Mucosa of stomach (tissue), 1 donor: ENCODE measurements around the gene CRYBB1.
"Not testable (repeated sequence)": the region's sequence is repeated elsewhere in the genome, so short reads cannot be mapped to it uniquely, and the experiment has no call there.

Experiments used
- H3K27me3 ChIP-seq: one replicate; pipeline ENCODE4 v1.7.0; 2013; ENCODE audit warnings: mild to moderate bottlenecking, low read length; ENCODE audit not compliant: control insufficient read depth, insufficient read depth
- H3K36me3 ChIP-seq: one replicate; pipeline ENCODE4 v1.7.0; 2013; ENCODE audit warnings: low read length; ENCODE audit not compliant: control insufficient read depth, insufficient read depth
- H3K4me1 ChIP-seq: one replicate; pipeline ENCODE4 v1.7.0; 2013; ENCODE audit warnings: mild to moderate bottlenecking, low read length; ENCODE audit not compliant: control insufficient read depth, insufficient read depth
- H3K4me3 ChIP-seq: one replicate; pipeline ENCODE4 v1.7.0; 2013; ENCODE audit warnings: low read length
- H3K9ac ChIP-seq: one replicate; pipeline ENCODE4 v1.7.0; 2013; ENCODE audit warnings: mild to moderate bottlenecking, low read length, moderate library complexity
- H3K9me3 ChIP-seq: one replicate; pipeline ENCODE4 v1.7.0; 2013; ENCODE audit warnings: mild to moderate bottlenecking, low read length, moderate library complexity; ENCODE audit not compliant: control insufficient read depth
- donor health status: Pancreatic carcinoma.

The CRYBB1 gene

DNA sequence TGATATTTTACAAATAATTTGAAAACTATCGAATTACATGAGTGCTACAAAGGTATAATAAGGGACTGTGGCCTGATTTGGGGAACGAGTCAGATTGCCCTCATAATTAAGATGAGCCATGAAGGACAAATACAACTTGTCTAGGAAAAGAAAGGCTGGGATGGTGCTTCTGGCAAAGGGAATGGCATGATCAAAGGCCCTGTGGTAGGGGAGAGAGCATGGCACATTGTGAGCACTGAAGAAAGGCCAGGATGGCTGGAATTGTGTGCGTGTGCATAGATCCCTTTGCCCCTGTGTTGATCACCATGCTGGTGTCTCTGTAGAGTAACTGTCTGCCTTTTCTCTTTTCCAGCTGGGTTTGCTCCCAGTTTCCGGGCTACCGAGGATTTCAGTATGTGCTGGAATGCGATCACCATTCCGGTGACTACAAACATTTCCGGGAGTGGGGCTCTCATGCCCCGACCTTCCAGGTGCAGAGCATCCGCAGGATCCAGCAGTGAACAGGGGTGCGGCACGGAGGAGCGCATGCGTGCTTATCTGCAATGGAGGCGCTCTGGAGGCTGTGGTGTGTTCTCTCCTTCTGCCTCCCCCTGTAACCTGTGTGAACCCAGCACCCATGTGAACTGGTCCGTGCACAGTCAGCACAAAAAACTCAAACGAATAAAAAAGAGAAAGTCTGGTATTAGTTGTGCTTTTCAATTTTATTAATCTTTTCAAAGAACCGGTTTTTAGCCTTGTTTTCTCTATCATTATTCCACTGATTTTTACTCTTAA lies 12.3 kb upstream of the CRYBB1 start:
- Histone ChIP-seq H3K27me3 (no peaks in the 10 kb centered on the region), H3K9me3 (no peaks in the 10 kb centered on the region), H3K36me3 (no peaks in the 10 kb centered on the region), H3K9ac (no peak overlapping the region), H3K4me3 (no peak overlapping the region), H3K4me1 (no peaks in the 10 kb centered on the region)

- H3K27me3 ChIP-seq, result peaks cover 4% of the 10 kb centered on the region
- no peaks in the 10 kb centered on the region for H3K9me3 ChIP-seq
- H3K36me3 ChIP-seq, result no peaks in the 10 kb centered on the region
- no peak overlapping the region for H3K4me3 ChIP-seq
- H3K4me1 ChIP-seq, result no peaks in the 10 kb centered on the region
- H3K9ac ChIP-seq, result no peak overlapping the region
Observed at GRCh38 chr22:26624803-26625202, 7.0 kb upstream of the CRYBB1 start.

DNA sequence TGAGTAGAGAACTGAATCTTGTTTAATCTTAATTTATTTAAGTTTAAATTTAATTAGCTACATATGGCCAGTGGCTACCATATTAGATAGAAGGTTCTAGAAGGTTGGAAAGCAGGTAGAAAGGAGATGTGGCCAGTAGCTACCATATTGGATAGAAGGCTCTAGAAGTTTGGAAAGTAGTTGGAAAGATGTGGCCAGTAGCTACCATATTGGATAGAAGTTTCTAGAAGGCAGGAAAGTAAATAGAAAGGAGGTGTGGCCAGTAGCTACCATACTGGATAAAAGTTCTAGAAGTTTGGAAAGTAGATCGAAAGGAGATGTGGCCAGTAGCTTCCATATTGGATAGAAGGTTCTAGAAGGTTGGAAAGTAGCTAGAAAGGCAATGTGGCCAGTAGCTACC lies 6.2 kb upstream of the CRYBB1 start:
- Histone ChIP-seq H3K36me3 (no peaks in the 10 kb centered on the region), H3K4me3 (no peak overlapping the region), H3K27me3 (peaks cover 4% of the 10 kb centered on the region), H3K9ac (no peak overlapping the region), H3K9me3 (no peaks in the 10 kb centered on the region), H3K4me1 (peaks cover 4% of the 10 kb centered on the region)

DNA sequence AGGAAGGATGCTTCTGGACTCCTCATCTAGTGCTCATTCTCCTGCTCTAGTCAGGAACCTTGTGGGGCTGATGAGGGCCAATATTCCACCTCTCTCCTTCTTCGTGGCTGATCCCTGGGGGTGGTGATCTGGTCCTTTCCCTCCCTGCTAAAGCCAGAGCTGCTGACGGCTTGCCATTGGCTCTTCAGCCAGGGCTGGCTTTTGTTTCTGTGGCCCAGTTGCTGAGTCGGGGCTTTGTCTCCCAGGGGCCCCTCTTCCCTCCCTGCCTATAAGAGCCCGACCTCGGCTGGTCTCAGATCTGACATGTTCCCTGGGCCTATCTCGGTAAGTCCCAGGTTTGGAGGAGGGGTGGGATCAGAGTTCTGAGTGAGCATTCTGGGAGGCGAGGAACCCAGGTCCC lies 3.8 kb upstream of the CRYBB1 start, which contains the start of gene CRYBA4:
CRYBA4 (plus strand) TSS at position 301 of the 400 bp plus-strand sequence. CDS start 634 bp downstream, outside the sequence.
- H3K4me1 ChIP-seq, result peaks cover 4% of the 10 kb centered on the region
- H3K27me3 ChIP-seq, result peaks cover 4% of the 10 kb centered on the region
- no peaks in the 10 kb centered on the region for H3K9me3 ChIP-seq
- H3K36me3 ChIP-seq, result no peaks in the 10 kb centered on the region
- H3K9ac ChIP-seq, result no peak within 1 kb of the TSS
- no peak within 1 kb of the TSS for H3K4me3 ChIP-seq

GRCh38 chr22:26620197-26620596 lies 2.4 kb upstream of the CRYBB1 start:
- Histone ChIP-seq H3K4me1 (peaks cover 4% of the 10 kb centered on the region), H3K9me3 (no peaks in the 10 kb centered on the region), H3K36me3 (no peaks in the 10 kb centered on the region), H3K27me3 (peaks cover 4% of the 10 kb centered on the region), H3K9ac (no peak overlapping the region), H3K4me3 (no peak overlapping the region)

DNA sequence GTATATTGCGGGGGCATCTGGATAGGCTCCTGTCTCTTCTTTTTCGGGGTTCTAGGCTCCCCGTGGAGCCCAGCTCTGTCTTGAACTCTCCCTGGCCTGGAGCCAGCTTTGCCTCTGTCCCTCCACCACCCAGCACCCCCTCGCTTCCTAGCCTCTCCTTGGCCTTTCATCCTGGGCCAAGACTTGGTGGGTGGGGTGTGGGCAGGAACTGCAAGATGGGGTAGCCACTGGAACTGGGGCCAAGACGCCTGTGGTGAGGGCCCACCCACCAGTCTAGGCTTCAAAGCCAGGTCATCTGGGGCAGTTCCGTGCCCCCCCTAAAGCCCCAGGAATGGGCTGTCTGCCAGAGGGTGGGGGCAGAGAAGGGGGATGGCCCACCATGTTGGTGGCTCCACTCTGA lies 1.7 kb upstream of the CRYBB1 start:
- Histone ChIP-seq H3K4me1 (peaks cover 4% of the 10 kb centered on the region), H3K36me3 (no peaks in the 10 kb centered on the region), H3K27me3 (peaks cover 4% of the 10 kb centered on the region), H3K9ac (no peak overlapping the region), H3K9me3 (no peaks in the 10 kb centered on the region), H3K4me3 (no peak overlapping the region)

DNA sequence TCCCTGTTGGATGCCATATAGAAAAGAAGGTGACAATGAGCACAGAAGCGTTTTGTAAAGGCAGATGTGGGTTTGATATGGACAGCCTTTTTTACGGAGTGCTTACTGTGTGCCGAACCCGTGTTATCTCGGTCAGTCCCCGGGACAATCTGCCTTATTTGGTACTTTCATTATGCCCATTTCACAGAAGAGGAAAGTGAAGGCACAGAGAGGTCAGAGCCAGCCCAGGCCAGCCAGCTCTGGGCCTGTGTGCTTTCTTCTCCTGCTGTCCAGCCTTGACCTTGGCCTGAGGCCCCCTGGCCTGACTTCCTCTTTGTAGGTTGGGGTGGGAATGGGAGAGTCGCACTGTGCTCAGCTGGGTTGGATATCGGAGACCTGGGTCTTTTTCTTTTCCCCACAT lies 628 bp upstream of the CRYBB1 start:
- Histone ChIP-seq H3K9ac (no peak overlapping the region), H3K36me3 (no peaks in the 10 kb centered on the region), H3K27me3 (peaks cover 4% of the 10 kb centered on the region), H3K9me3 (no peaks in the 10 kb centered on the region), H3K4me1 (peaks cover 4% of the 10 kb centered on the region), H3K4me3 (no peak overlapping the region)

DNA sequence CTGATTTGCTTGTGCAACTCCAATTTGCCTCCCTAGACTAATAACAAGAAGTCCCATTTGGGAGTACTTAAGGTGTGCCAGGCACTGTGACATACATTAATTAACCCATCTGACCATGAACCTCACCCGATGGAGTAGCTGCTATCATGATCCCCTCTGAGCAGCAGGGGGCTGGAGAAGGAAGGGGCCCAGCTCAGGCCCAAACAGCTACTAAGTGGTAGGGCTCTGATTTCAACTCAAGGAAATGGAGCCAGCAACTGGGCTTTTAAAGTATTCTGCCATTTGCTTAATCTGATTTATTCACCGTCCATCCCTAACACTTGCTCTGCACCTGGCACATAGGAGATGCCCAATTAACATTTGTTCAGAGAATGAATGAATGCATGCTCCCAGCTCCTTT lies 1.2 kb downstream of the CRYBB1 start:
- no peak overlapping the region for H3K9ac ChIP-seq
- peaks cover 4% of the 10 kb centered on the region for H3K4me1 ChIP-seq
- H3K36me3 ChIP-seq, result no peaks in the 10 kb centered on the region
- no peaks in the 10 kb centered on the region for H3K9me3 ChIP-seq
- no peak overlapping the region for H3K4me3 ChIP-seq
- H3K27me3 ChIP-seq, result peaks cover under 1% of the 10 kb centered on the region

DNA sequence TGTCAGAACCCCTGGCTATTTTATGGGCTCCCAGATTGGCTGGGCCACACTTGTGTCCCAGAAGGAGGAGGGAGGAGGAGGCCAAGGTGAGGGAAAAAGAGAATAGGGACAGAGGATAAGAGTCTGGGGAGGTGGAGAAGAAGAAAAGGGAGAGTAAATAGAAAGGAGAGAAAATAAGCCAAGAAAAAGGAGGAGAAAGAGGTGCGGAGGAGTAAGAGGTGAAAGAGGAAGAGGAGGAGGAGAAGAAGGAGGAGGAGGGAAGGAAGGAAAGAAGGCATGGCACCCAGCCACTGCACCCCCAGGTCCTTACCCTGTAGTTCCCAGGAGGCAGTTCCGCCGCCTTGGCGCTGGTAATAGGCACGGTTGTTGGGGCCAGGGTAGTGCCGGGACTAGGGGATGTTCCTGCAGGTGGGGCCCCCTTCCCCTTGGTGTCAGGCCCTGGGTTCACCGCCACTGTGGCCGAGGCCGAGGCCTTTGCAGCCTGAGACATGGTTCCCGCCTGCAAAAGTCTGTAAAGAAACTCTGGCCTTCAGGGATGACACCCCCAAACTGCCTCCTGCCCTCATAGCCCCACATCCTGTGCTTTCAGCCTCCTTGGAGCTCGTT lies 1.9 kb downstream of the CRYBB1 start:
- Histone ChIP-seq H3K27me3 (no peaks in the 10 kb centered on the region), H3K9me3 (no peaks in the 10 kb centered on the region), H3K4me1 (peaks cover 4% of the 10 kb centered on the region), H3K4me3 (no peak overlapping the region), H3K36me3 (no peaks in the 10 kb centered on the region), H3K9ac (no peak overlapping the region)

DNA sequence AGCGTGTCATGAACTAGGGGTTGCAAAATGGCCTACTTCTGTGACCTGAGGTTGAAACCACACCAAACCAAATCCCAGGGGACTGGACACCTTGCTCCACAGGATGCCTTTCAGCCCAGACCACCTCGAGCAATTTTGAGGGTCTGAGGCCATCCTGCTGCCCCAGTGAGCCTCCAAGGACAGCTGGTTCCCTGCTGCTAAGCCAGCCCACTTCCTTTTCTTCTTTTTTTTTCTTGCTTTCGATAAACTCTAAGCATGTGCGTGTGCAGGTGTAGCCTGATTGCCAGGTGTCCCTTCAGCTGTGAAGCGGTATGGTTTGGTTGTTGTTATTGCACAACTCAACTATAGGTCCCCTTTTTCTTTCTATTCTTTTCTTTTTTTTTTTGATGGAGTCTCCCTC lies 2.7 kb downstream of the CRYBB1 start:
- no peaks in the 10 kb centered on the region for H3K27me3 ChIP-seq
- H3K9ac ChIP-seq, result no peak overlapping the region
- H3K4me1 ChIP-seq, result peaks cover 4% of the 10 kb centered on the region
- H3K9me3 ChIP-seq, result no peaks in the 10 kb centered on the region
- H3K36me3 ChIP-seq, result no peaks in the 10 kb centered on the region
- H3K4me3 ChIP-seq, result no peak overlapping the region

- Histone ChIP-seq H3K36me3 (no peaks in the 10 kb centered on the region), H3K27me3 (peaks cover under 1% of the 10 kb centered on the region), H3K4me3 (no peak overlapping the region), H3K4me1 (peaks cover under 1% of the 10 kb centered on the region), H3K9me3 (no peaks in the 10 kb centered on the region), H3K9ac (no peak overlapping the region)
Observed at GRCh38 chr22:26614322-26614721, 3.5 kb downstream of the CRYBB1 start.

DNA sequence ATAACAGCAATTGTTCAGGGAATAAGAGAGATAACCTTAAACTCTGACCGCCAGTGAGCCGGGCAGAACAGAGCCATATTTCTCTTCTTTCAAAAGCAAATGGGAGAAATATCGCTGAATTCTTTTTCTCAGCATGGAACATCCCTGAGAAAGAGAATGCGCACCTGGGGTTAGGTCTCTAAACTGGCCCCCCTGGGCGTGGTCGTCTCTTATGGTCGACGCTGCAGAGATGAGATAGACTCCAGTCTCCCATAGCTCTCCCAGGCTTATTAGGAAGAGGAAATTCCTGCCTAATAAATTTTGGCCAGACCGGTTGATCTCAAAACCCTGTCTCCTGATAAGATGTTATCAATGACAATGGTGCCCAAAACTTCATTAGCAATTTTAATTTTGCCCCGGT lies 4.1 kb downstream of the CRYBB1 start:
- H3K9me3 ChIP-seq, H3K27me3 ChIP-seq, H3K4me1 ChIP-seq, H3K4me3 ChIP-seq, H3K36me3 ChIP-seq, H3K9ac ChIP-seq: not testable (repeated sequence)
